ENCODE measurements around the gene METTL4.

The METTL4 gene

GRCh38 chr18:2568605-2569004, 2.7 kb downstream of the METTL4 start:
- peaks cover 63% of the 10 kb centered on the region for H3K79me2 ChIP-seq (ENCODE audit: low read length)
- H3K27me3 ChIP-seq (replicated peaks; ENCODE audit: insufficient read depth, low read length), result no peaks in the 10 kb centered on the region
- no peak for DNase-seq

GRCh38 chr18:2568129-2568528, 3.2 kb downstream of the METTL4 start:
- no peak for DNase-seq
- Histone ChIP-seq H3K36me3 (replicated peaks; ENCODE audit: insufficient read depth, low read length) (no peaks in the 10 kb centered on the region), H3K9me3 (replicated peaks; ENCODE audit: insufficient read depth, low read length) (no peaks in the 10 kb centered on the region), H3K9me2 (replicated peaks; ENCODE audit: insufficient read depth, low read length) (no peaks in the 10 kb centered on the region), H3K4me2 (ENCODE audit: low read depth, low read length) (no peak overlapping the region), H3K79me2 (ENCODE audit: low read length) (peaks cover 58% of the 10 kb centered on the region), H3K9ac (ENCODE audit: low read length) (no peak overlapping the region), H3K27ac (ENCODE audit: low read length) (no peak overlapping the region), H4K20me1 (ENCODE audit: insufficient read depth, low read length) (no peaks in the 10 kb centered on the region), H3K4me3 (ENCODE audit: low read length) (no peak overlapping the region), H3K27me3 (replicated peaks; ENCODE audit: insufficient read depth, low read length) (no peaks in the 10 kb centered on the region), H3F3A (ENCODE audit: insufficient read depth, low read length) (no peaks in the 10 kb centered on the region), H3K4me1 (ENCODE audit: low read length) (peaks cover 8% of the 10 kb centered on the region), H2AFZ (ENCODE audit: low read length) (no peak overlapping the region)
- TF ChIP-seq CTCF (IDR thresholded peaks at IDR 0.05; ENCODE audit: low read length), result no peak
- no peak for TF ChIP-seq EZH2phosphoT487 (IDR thresholded peaks at IDR 0.05; ENCODE audit: low read length)
- TF ChIP-seq EZH2 (optimal IDR thresholded peaks at IDR 0.05; ENCODE audit: low read depth, low read length), result no peak

More at GRCh38 chr18:2568605-2569004, 2.7 kb downstream of the METTL4 start:
- TF ChIP-seq EZH2phosphoT487 (IDR thresholded peaks at IDR 0.05; ENCODE audit: low read length) (no peak), CTCF (IDR thresholded peaks at IDR 0.05; ENCODE audit: low read length) (no peak), EZH2 (optimal IDR thresholded peaks at IDR 0.05; ENCODE audit: low read depth, low read length) (no peak)
- H3K27ac ChIP-seq (ENCODE audit: low read length), result no peak overlapping the region
- no peaks in the 10 kb centered on the region for H3K9me2 ChIP-seq (replicated peaks; ENCODE audit: insufficient read depth, low read length)
- H3K9me3 ChIP-seq (replicated peaks; ENCODE audit: insufficient read depth, low read length), result no peaks in the 10 kb centered on the region
- no peaks in the 10 kb centered on the region for H3F3A ChIP-seq (ENCODE audit: insufficient read depth, low read length)
- H4K20me1 ChIP-seq (ENCODE audit: insufficient read depth, low read length), result no peaks in the 10 kb centered on the region
- H2AFZ ChIP-seq (ENCODE audit: low read length), result no peak overlapping the region
- H3K4me3 ChIP-seq (ENCODE audit: low read length), result no peak overlapping the region
- H3K9ac ChIP-seq (ENCODE audit: low read length), result no peak overlapping the region
- H3K4me1 ChIP-seq (ENCODE audit: low read length), result peaks cover 8% of the 10 kb centered on the region
- H3K36me3 ChIP-seq (replicated peaks; ENCODE audit: insufficient read depth, low read length), result no peaks in the 10 kb centered on the region
- H3K4me2 ChIP-seq (ENCODE audit: low read depth, low read length), result no peak overlapping the region

- H3K9ac ChIP-seq (ENCODE audit: low read length), result no peak overlapping the region
- peaks cover 22% of the 10 kb centered on the region for H3K79me2 ChIP-seq (ENCODE audit: low read length)
- H3K27ac ChIP-seq (ENCODE audit: low read length), result no peak overlapping the region
- H3K36me3 ChIP-seq (replicated peaks; ENCODE audit: insufficient read depth, low read length), result no peaks in the 10 kb centered on the region
- no peaks in the 10 kb centered on the region for H3K9me3 ChIP-seq (replicated peaks; ENCODE audit: insufficient read depth, low read length)
- H3K4me1 ChIP-seq (ENCODE audit: low read length), result no peaks in the 10 kb centered on the region
- TF ChIP-seq CTCF (IDR thresholded peaks at IDR 0.05; ENCODE audit: low read length) (no peak), EZH2phosphoT487 (IDR thresholded peaks at IDR 0.05; ENCODE audit: low read length) (no peak), EZH2 (optimal IDR thresholded peaks at IDR 0.05; ENCODE audit: low read depth, low read length) (no peak)
- H3F3A ChIP-seq (ENCODE audit: insufficient read depth, low read length), result no peaks in the 10 kb centered on the region
- no peaks in the 10 kb centered on the region for H3K27me3 ChIP-seq (replicated peaks; ENCODE audit: insufficient read depth, low read length)
- H4K20me1 ChIP-seq (ENCODE audit: insufficient read depth, low read length), result no peaks in the 10 kb centered on the region
- H2AFZ ChIP-seq (ENCODE audit: low read length), result no peak overlapping the region
- H3K9me2 ChIP-seq (replicated peaks; ENCODE audit: insufficient read depth, low read length), result no peaks in the 10 kb centered on the region
- no peak overlapping the region for H3K4me2 ChIP-seq (ENCODE audit: low read depth, low read length)
- no peak overlapping the region for H3K4me3 ChIP-seq (ENCODE audit: low read length)
- DNase-seq, result no peak
Observed at GRCh38 chr18:2564373-2564772, 6.9 kb downstream of the METTL4 start.
